ENCODE results near the gene DPH2.
A peak's percentile ranks its signal among the peaks of the same experiment; 100 is the strongest.

The DPH2 gene

GRCh38 chr1:44000122-44000665 is 30.4 kb downstream of the DPH2 start:
- H2AFZ ChIP-seq (ENCODE audit: low read length): no peak overlapping the region
- H3K9me2 ChIP-seq (replicated peaks; ENCODE audit: low read depth, low read length): no peaks in the 10 kb centered on the region
- no peaks in the 10 kb centered on the region for H3K79me2 ChIP-seq (ENCODE audit: insufficient read depth, low read length)
- no peak overlapping the region for H3K4me2 ChIP-seq (ENCODE audit: low read depth, low read length, poor library complexity, severe bottlenecking)
- H3K36me3 ChIP-seq (ENCODE audit: insufficient read depth, low read length): no peaks in the 10 kb centered on the region
- H3K9ac ChIP-seq (ENCODE audit: low read depth, low read length, poor library complexity, severe bottlenecking): no peak overlapping the region
- no peaks in the 10 kb centered on the region for H3F3A ChIP-seq (ENCODE audit: low read depth)
- H3K4me1 ChIP-seq (ENCODE audit: insufficient read depth, low read length, poor library complexity, severe bottlenecking): no peaks in the 10 kb centered on the region
- TF ChIP-seq EZH2phosphoT487 (IDR thresholded peaks at IDR 0.05; ENCODE audit: borderline replicate concordance) (no peak), CTCF (conservative IDR thresholded peaks at IDR 0.05; ENCODE audit: low read length) (no peak)
- no peaks in the 10 kb centered on the region for H3K9me3 ChIP-seq (ENCODE audit: insufficient read depth, low read depth, low read length)
- H3K4me3 ChIP-seq (ENCODE audit: low read length, poor library complexity, severe bottlenecking): no peak overlapping the region
- H4K20me1 ChIP-seq (ENCODE audit: insufficient read depth, low read length, poor library complexity, severe bottlenecking): no peaks in the 10 kb centered on the region
- no peaks in the 10 kb centered on the region for H3K27me3 ChIP-seq (ENCODE audit: insufficient read depth, low read length, poor library complexity, severe bottlenecking)

- no peaks in the 10 kb centered on the region for H3K9me3 ChIP-seq (ENCODE audit: insufficient read depth, low read depth, low read length)
- no peak overlapping the region for H3K4me2 ChIP-seq (ENCODE audit: low read depth, low read length, poor library complexity, severe bottlenecking)
- H3K27me3 ChIP-seq (ENCODE audit: insufficient read depth, low read length, poor library complexity, severe bottlenecking): no peaks in the 10 kb centered on the region
- TF ChIP-seq EZH2phosphoT487 (IDR thresholded peaks at IDR 0.05; ENCODE audit: borderline replicate concordance) (no peak), CTCF (conservative IDR thresholded peaks at IDR 0.05; ENCODE audit: low read length) (no peak)
- H4K20me1 ChIP-seq (ENCODE audit: insufficient read depth, low read length, poor library complexity, severe bottlenecking): no peaks in the 10 kb centered on the region
- no peaks in the 10 kb centered on the region for H3K9me2 ChIP-seq (replicated peaks; ENCODE audit: low read depth, low read length)
- no peaks in the 10 kb centered on the region for H3K79me2 ChIP-seq (ENCODE audit: insufficient read depth, low read length)
- H3F3A ChIP-seq (ENCODE audit: low read depth): no peaks in the 10 kb centered on the region
- H3K4me3 ChIP-seq (ENCODE audit: low read length, poor library complexity, severe bottlenecking): no peak overlapping the region
- no peak overlapping the region for H2AFZ ChIP-seq (ENCODE audit: low read length)
- no peaks in the 10 kb centered on the region for H3K4me1 ChIP-seq (ENCODE audit: insufficient read depth, low read length, poor library complexity, severe bottlenecking)
- H3K9ac ChIP-seq (ENCODE audit: low read depth, low read length, poor library complexity, severe bottlenecking): no peak overlapping the region
- no peaks in the 10 kb centered on the region for H3K36me3 ChIP-seq (ENCODE audit: insufficient read depth, low read length)
Observed at GRCh38 chr1:44002165-44002564, 32.4 kb downstream of the DPH2 start.

GRCh38 chr1:44002606-44003157 is 32.9 kb downstream of the DPH2 start:
- no peak overlapping the region for H3K9ac ChIP-seq (ENCODE audit: low read depth, low read length, poor library complexity, severe bottlenecking)
- no peaks in the 10 kb centered on the region for H3K36me3 ChIP-seq (ENCODE audit: insufficient read depth, low read length)
- TF ChIP-seq CTCF (conservative IDR thresholded peaks at IDR 0.05; ENCODE audit: low read length) (peak; percentile 44; the same call in 1 of the 2 replicates), EZH2phosphoT487 (IDR thresholded peaks at IDR 0.05; ENCODE audit: borderline replicate concordance) (no peak)
- H2AFZ ChIP-seq (ENCODE audit: low read length): no peak overlapping the region
- H3K27me3 ChIP-seq (ENCODE audit: insufficient read depth, low read length, poor library complexity, severe bottlenecking): no peaks in the 10 kb centered on the region
- H3F3A ChIP-seq (ENCODE audit: low read depth): no peaks in the 10 kb centered on the region
- H3K4me1 ChIP-seq (ENCODE audit: insufficient read depth, low read length, poor library complexity, severe bottlenecking): no peaks in the 10 kb centered on the region
- H3K79me2 ChIP-seq (ENCODE audit: insufficient read depth, low read length): no peaks in the 10 kb centered on the region
- no peaks in the 10 kb centered on the region for H4K20me1 ChIP-seq (ENCODE audit: insufficient read depth, low read length, poor library complexity, severe bottlenecking)
- H3K4me2 ChIP-seq (ENCODE audit: low read depth, low read length, poor library complexity, severe bottlenecking): no peak overlapping the region
- no peaks in the 10 kb centered on the region for H3K9me3 ChIP-seq (ENCODE audit: insufficient read depth, low read depth, low read length)
- H3K9me2 ChIP-seq (replicated peaks; ENCODE audit: low read depth, low read length): no peaks in the 10 kb centered on the region
- no peak overlapping the region for H3K4me3 ChIP-seq (ENCODE audit: low read length, poor library complexity, severe bottlenecking)
